ENCODE measurements around the gene SV2C. TPM values are rescaled to one million over a fixed set of nuclear protein-coding genes. Genes with fewer than 3 reads are reported as not detected.

The SV2C gene
- total and polyA plus RNA-seq, 3 donors from 2014 or later: 0.24 to 0.87 (median 0.56) TPM

GRCh38 chr5:76114179-76114851, 31.1 kb downstream of the SV2C start:
- no peaks in the 10 kb centered on the region for H3K27me3 ChIP-seq
- no peaks in the 10 kb centered on the region for H3K36me3 ChIP-seq (ENCODE audit: low read depth, missing control alignments)
- intact Hi-C loops (cut with DNase I; ENCODE audit: low total_unique reads): no loop called here
- H3K4me3 ChIP-seq: no peak overlapping the region
- 50 to 53% methylated on average over 5 of the region's 5 CpGs for WGBS, 2 donors
- no peak for DNase-seq
- no peak for TF ChIP-seq POLR2A (IDR thresholded peaks at IDR 0.05)
- TF ChIP-seq CTCF (IDR thresholded peaks at IDR 0.05): no peak
- H3K27ac ChIP-seq: no peak overlapping the region
- H3K9me3 ChIP-seq: no peaks in the 10 kb centered on the region
- H3K4me1 ChIP-seq: no peaks in the 10 kb centered on the region

- Histone ChIP-seq H3K27me3 (no peaks in the 10 kb centered on the region), H3K27ac (no peak overlapping the region), H3K36me3 (ENCODE audit: low read depth, missing control alignments) (no peaks in the 10 kb centered on the region), H3K4me1 (no peaks in the 10 kb centered on the region), H3K9me3 (no peaks in the 10 kb centered on the region), H3K4me3 (no peak overlapping the region)
- intact Hi-C loops (cut with DNase I; ENCODE audit: low total_unique reads): no loop called here
- TF ChIP-seq CTCF (IDR thresholded peaks at IDR 0.05) (no peak), POLR2A (IDR thresholded peaks at IDR 0.05) (no peak)
- no peak for DNase-seq
Measured at GRCh38 chr5:76125346-76125745, 42.2 kb downstream of the SV2C start.

- Histone ChIP-seq H3K4me1 (no peaks in the 10 kb centered on the region), H3K36me3 (ENCODE audit: low read depth, missing control alignments) (no peaks in the 10 kb centered on the region), H3K4me3 (no peak overlapping the region), H3K27me3 (no peaks in the 10 kb centered on the region), H3K9me3 (no peaks in the 10 kb centered on the region), H3K27ac (no peak overlapping the region)
- WGBS, 2 donors: 80 to 87% methylated on average over 3 of the region's 3 CpGs
- no peak for TF ChIP-seq POLR2A (IDR thresholded peaks at IDR 0.05)
- no peak for TF ChIP-seq CTCF (IDR thresholded peaks at IDR 0.05)
- intact Hi-C loops (cut with DNase I; ENCODE audit: low total_unique reads): no loop called here
- DNase-seq: no peak
Measured at GRCh38 chr5:76125888-76126287, 42.7 kb downstream of the SV2C start.

- Histone ChIP-seq H3K27ac (no peak overlapping the region), H3K9me3 (no peaks in the 10 kb centered on the region), H3K36me3 (ENCODE audit: low read depth, missing control alignments) (no peaks in the 10 kb centered on the region), H3K4me1 (no peaks in the 10 kb centered on the region), H3K27me3 (no peaks in the 10 kb centered on the region), H3K4me3 (no peak overlapping the region)
- no peak for DNase-seq
- intact Hi-C loops (cut with DNase I; ENCODE audit: low total_unique reads): no loop called here
- 57 to 64% methylated on average over 1 of the region's 1 CpG for WGBS, 2 donors
- no peak for TF ChIP-seq POLR2A (IDR thresholded peaks at IDR 0.05)
- no peak for TF ChIP-seq CTCF (IDR thresholded peaks at IDR 0.05)
Measured at GRCh38 chr5:76134003-76134402, 50.8 kb downstream of the SV2C start.

GRCh38 chr5:76134646-76135045, 51.5 kb downstream of the SV2C start:
- 95 to 97% methylated on average over 1 of the region's 1 CpG for WGBS, 2 donors
- no peak for DNase-seq
- no peaks in the 10 kb centered on the region for H3K36me3 ChIP-seq (ENCODE audit: low read depth, missing control alignments)

More at GRCh38 chr5:76134646-76135045, 51.5 kb downstream of the SV2C start:
- H3K27ac ChIP-seq: no peak overlapping the region
- H3K4me3 ChIP-seq: no peak overlapping the region
- no peaks in the 10 kb centered on the region for H3K27me3 ChIP-seq
- intact Hi-C loops (cut with DNase I; ENCODE audit: low total_unique reads): no loop called here
- TF ChIP-seq CTCF (IDR thresholded peaks at IDR 0.05) (no peak), POLR2A (IDR thresholded peaks at IDR 0.05) (no peak)
- no peaks in the 10 kb centered on the region for H3K4me1 ChIP-seq
- no peaks in the 10 kb centered on the region for H3K9me3 ChIP-seq

Data from testis (tissue), 3 donors.